Lower leg skin (tissue), 4 donors: ENCODE results near the gene DOK6. TPM values are rescaled to one million over a fixed set of nuclear protein-coding genes. Genes with fewer than 3 reads are reported as not detected.

Experiments
- DNase-seq, 2 donors: peaks; one replicate each; pipeline ENCODE4 v3.0.0-alpha.2; 2019; ENCODE audit warnings: low spot score in 2 of 2
- H3K4me3 ChIP-seq: fragments of 200-600 bp; sonication (generic); 2 replicates; pipeline ENCODE4 v1.5.1; 2017; ENCODE audit warnings: mild to moderate bottlenecking, low read depth; ENCODE audit not compliant: poor library complexity, severe bottlenecking
- POLR2A ChIP-seq, 2 donors: fragments of 450-650 bp; IDR thresholded peaks; one replicate each; pipeline ENCODE4 v1.6.1; 2016 to 2017; ENCODE audit warnings: antibody characterized with exemption in 2 of 2, mild to moderate bottlenecking in 1 of 2, moderate library complexity in 1 of 2
- WGBS, 2 donors: methylation state at CpG; one replicate each; pipeline ENCODE4 v1.1.5; 2018; 5-methylcytosine and 5-hydroxymethylcytosine counted together
- intact Hi-C: fragments of 100-400 bp; cut with DNase I; formaldehyde crosslinking; loops from one replicate; pipeline ENCODE4 v1.15.0; 2023; ENCODE audit warnings: low total_unique reads
- total RNA-seq, 4 donors: library from RNA; depleted of rRNA; stranded (reverse); fragments of >200 nt; gene quantifications; one replicate each; pipeline ENCODE4 v1.1.0, GENCODE V29; 2016
- TF ChIP-seq, protein P1 (sequence below), 3 donors: fragments of 450-650 bp; IDR thresholded peaks; one replicate each; pipeline ENCODE4 v1.5.1; 2016; ENCODE audit warnings: antibody characterized with exemption in 3 of 3, mild to moderate bottlenecking in 3 of 3, moderate library complexity in 2 of 3

Gene DOK6
- total RNA-seq, 4 donors from 2014 or later, result 0.21 to 0.45 (median 0.42) TPM

DNA sequence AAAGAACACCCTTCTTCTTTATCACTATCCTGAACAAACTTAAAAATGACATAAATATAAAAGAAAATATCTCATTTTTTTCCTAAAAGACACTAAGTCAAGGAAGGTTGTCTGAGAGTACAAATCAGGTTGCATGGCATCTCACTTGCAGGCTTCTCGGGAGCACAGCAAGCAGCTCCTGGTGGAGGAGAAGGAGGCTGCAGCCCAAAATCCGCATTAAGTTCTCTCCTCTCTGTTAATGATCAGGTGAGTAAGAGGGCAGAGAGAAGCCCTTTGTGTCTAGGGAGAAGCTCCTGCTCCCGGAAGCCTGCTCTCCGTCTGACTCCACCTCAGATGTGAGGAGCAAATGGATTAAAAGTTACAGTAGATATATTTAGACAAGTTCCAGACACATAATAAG, 35.0 kb upstream of the DOK6 start:
- no peak for TF ChIP-seq POLR2A (IDR thresholded peaks at IDR 0.05)
- TF ChIP-seq, protein P1, sequence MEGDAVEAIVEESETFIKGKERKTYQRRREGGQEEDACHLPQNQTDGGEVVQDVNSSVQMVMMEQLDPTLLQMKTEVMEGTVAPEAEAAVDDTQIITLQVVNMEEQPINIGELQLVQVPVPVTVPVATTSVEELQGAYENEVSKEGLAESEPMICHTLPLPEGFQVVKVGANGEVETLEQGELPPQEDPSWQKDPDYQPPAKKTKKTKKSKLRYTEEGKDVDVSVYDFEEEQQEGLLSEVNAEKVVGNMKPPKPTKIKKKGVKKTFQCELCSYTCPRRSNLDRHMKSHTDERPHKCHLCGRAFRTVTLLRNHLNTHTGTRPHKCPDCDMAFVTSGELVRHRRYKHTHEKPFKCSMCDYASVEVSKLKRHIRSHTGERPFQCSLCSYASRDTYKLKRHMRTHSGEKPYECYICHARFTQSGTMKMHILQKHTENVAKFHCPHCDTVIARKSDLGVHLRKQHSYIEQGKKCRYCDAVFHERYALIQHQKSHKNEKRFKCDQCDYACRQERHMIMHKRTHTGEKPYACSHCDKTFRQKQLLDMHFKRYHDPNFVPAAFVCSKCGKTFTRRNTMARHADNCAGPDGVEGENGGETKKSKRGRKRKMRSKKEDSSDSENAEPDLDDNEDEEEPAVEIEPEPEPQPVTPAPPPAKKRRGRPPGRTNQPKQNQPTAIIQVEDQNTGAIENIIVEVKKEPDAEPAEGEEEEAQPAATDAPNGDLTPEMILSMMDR (IDR thresholded peaks at IDR 0.05), result no peak
- H3K4me3 ChIP-seq, result no peak overlapping the region
- 86 to 87% methylated on average over 4 of the region's 4 CpGs for WGBS, 2 donors
- no peak for DNase-seq
- intact Hi-C loops, result no loop called here

DNA sequence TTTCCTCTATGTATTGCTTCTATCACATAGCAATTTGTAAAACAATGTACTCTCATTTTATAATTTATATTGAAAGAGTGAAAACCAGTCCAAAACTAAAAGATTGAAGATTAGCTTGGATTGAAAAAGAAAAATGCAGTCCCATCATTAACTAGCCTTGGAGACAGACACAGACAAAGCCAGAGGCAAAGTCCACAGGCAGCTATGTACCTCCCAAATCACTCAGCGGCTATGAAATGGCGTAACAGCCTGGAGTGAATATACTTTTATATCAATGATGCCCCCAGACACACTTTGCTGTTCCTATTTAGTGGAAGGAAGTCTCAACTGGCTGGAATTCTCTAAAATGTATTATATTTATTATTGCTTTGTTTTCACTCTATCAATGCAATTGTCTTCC, 33.6 kb upstream of the DOK6 start:
- intact Hi-C loops, result no loop called here
- TF ChIP-seq, protein P1 (IDR thresholded peaks at IDR 0.05), result no peak
- TF ChIP-seq POLR2A (IDR thresholded peaks at IDR 0.05), result no peak
- 81 to 94% methylated on average over 2 of the region's 2 CpGs for WGBS, 2 donors
- H3K4me3 ChIP-seq, result no peak overlapping the region
- no peak for DNase-seq

DNA sequence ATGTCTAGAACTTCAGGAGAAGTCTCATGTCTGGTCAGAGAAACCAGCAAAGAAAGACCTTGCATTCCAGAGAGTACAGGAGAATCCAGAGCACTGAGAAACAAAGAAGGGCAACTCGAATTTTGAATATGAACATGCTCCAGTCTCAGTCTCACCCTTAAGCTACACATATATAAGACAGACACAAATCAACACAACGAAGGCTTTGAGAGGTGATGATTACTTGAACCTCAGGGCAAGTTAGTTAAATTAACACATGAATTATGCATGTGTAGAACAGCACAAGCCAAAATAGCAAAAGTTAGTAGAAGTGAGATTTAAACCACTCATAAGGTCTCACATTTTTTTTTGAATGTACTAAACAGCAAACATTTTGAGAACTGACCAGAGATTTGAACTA, 29.0 kb upstream of the DOK6 start:
- intact Hi-C loops, result no loop called here
- no peak for DNase-seq
- 18 to 38% methylated on average over 2 of the region's 2 CpGs for WGBS, 2 donors
- TF ChIP-seq, protein P1 (IDR thresholded peaks at IDR 0.05), result no peak
- TF ChIP-seq POLR2A (IDR thresholded peaks at IDR 0.05), result no peak
- H3K4me3 ChIP-seq, result no peak overlapping the region

DNA sequence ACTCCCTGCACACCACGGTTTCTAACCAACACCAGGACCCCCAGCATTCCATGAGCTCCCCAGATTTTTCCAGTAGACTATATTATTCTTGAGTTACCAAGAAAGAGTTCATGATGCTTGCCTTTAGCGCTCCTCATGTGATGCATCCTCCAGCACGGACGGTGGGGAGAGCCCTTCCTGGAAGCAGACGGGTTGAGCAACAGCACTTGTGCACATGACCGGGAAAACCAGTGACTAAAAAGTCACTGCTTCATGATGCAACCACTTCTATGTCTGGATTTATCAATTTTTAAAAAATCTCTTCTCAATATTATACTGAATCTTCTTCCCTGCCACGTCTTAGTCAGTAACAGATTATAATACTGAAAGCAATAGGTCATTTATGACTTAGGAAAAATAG, 20.4 kb upstream of the DOK6 start:
- 78 to 83% methylated on average over 7 of the region's 7 CpGs for WGBS, 2 donors
- intact Hi-C loops, result no loop called here
- TF ChIP-seq POLR2A (IDR thresholded peaks at IDR 0.05), result no peak
- TF ChIP-seq, protein P1 (IDR thresholded peaks at IDR 0.05), result no peak
- no peak overlapping the region for H3K4me3 ChIP-seq
- DNase-seq, result no peak

DNA sequence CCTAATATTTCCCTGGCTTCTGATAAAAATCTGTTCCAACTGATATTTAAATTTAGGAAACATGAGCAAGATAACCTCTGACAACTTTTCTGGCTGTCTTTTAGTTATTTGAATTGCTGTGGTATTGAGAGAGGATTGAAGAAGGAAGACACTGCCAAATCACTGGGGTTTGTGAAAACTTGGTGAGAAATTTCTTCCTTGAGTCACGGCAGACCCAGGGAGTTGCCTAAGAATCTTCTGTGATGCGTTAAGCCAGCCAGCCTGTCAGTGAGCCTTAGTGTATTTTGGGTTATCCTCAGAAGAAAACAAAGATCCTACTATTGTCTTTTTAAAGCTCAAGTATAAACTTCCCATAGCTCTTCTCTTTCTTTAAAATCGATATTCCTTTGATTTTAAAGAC, 17.5 kb upstream of the DOK6 start:
- TF ChIP-seq, protein P1 (IDR thresholded peaks at IDR 0.05), result no peak
- TF ChIP-seq POLR2A (IDR thresholded peaks at IDR 0.05), result no peak
- no peak overlapping the region for H3K4me3 ChIP-seq
- WGBS, 2 donors, result 52 to 53% methylated on average over 3 of the region's 3 CpGs
- no peak for DNase-seq
- intact Hi-C loops, result no loop called here

DNA sequence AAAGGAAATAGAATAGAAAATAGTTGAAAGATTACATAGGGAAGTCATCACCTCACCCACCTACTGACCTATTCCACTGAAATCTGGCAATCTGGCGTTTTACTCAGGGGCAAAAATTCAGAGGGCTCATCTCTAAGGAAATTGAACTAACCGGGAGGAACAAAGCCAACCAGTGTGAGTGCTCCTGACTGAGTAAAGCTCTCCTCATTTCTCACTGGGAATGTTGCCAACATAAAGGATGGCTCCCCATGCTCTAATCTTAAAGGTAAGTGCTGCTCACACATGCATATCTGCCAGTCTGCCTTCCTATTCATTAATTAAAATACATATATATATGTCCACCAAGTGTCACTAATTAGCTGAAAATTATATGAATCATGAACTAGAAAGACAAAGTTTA, 13.5 kb upstream of the DOK6 start:
- no peak for DNase-seq
- 45 to 62% methylated on average over 2 of the region's 2 CpGs for WGBS, 2 donors
- intact Hi-C loops, result no loop called here
- TF ChIP-seq POLR2A (IDR thresholded peaks at IDR 0.05), result no peak
- TF ChIP-seq, protein P1 (IDR thresholded peaks at IDR 0.05), result no peak
- H3K4me3 ChIP-seq, result no peak overlapping the region
